ENCODE results near the gene C1QTNF6. TPM values are rescaled to one million over a fixed set of nuclear protein-coding genes. Genes with fewer than 3 reads are reported as not detected.

Gene C1QTNF6
- total RNA-seq, 6 experiments from 2014 or later, result 3.3 to 5.0 (median 4.0) TPM

DNA sequence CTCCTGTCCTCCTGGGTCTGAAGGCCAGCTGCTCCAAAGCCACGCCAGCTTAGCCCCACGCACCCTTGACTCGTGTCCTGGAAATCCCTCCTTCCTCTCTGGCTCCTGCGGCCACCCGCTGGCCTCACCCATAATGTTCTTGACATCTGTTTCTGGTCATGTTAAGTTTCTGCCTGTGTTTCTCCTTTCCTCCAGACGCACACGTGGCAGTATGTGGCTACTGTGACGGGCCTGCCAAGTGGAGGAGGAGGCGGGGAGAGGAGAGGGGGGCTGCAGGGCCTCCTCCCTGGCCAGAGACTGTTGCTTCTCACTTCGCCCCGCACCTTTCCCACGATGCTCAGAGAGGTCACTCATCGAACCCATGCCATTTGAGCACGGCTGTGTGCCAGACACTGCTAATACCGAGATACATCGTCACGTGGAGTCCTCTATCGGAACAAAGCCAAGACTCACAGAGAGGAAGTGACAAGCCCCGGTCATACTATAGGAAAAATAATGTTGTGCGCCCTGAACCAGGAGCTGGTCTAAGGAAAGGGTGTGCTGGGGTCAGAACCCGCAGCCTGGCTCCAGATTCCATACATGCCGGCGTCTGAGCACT is 11.5 kb downstream of the C1QTNF6 start:
- Mint-ChIP-seq H3K4me1 (ENCODE audit: low read depth) (peaks cover 37% of the 10 kb centered on the region), H3K4me3 (peak overlapping the region; percentile 80), H3K9me3 (no peaks in the 10 kb centered on the region), H3K27me3 (ENCODE audit: insufficient read depth) (peaks cover 17% of the 10 kb centered on the region), H3K27ac (peak overlapping the region; percentile 96), H3K36me3 (ENCODE audit: low read depth) (no peaks in the 10 kb centered on the region)
- peak; percentile 68 for DNase-seq
- TF ChIP-seq, protein P1, sequence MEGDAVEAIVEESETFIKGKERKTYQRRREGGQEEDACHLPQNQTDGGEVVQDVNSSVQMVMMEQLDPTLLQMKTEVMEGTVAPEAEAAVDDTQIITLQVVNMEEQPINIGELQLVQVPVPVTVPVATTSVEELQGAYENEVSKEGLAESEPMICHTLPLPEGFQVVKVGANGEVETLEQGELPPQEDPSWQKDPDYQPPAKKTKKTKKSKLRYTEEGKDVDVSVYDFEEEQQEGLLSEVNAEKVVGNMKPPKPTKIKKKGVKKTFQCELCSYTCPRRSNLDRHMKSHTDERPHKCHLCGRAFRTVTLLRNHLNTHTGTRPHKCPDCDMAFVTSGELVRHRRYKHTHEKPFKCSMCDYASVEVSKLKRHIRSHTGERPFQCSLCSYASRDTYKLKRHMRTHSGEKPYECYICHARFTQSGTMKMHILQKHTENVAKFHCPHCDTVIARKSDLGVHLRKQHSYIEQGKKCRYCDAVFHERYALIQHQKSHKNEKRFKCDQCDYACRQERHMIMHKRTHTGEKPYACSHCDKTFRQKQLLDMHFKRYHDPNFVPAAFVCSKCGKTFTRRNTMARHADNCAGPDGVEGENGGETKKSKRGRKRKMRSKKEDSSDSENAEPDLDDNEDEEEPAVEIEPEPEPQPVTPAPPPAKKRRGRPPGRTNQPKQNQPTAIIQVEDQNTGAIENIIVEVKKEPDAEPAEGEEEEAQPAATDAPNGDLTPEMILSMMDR (IDR thresholded peaks at IDR 0.05), result no peak

- Mint-ChIP-seq H3K27ac (peak overlapping the region; percentile 96), H3K36me3 (ENCODE audit: low read depth) (no peaks in the 10 kb centered on the region), H3K9me3 (no peaks in the 10 kb centered on the region), H3K4me3 (peak overlapping the region; percentile 80), H3K27me3 (ENCODE audit: insufficient read depth) (peaks cover 22% of the 10 kb centered on the region), H3K4me1 (ENCODE audit: low read depth) (peaks cover 35% of the 10 kb centered on the region)
- TF ChIP-seq, protein P1 (IDR thresholded peaks at IDR 0.05), result no peak
- no peak for DNase-seq
Measured at GRCh38 chr22:37175414-37176281, 12.4 kb downstream of the C1QTNF6 start.

DNA sequence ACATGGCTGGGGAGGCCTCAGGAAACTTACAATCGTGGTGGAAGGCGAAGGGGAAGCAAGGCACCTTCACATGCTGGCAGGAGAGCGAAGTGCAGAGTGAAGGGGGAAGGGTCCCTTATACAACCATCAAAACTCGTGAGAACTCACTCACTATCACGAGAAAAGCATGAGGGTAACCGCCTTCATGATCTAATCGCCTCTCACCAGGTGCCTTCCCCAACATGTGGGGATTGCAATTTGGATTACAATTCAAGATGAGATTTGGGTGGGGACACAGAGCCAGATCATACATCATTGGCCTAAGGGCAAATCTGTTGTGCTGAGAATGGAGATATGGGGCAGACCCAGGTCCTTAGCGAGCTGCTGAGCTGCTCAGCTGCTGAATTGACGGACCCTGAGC is 13.1 kb downstream of the C1QTNF6 start:
- Mint-ChIP-seq H3K4me1 (ENCODE audit: low read depth) (peaks cover 35% of the 10 kb centered on the region), H3K4me3 (no peak overlapping the region), H3K27me3 (ENCODE audit: insufficient read depth) (peaks cover 23% of the 10 kb centered on the region), H3K27ac (peak overlapping the region; percentile 10; the same call in 1 of the 2 replicates), H3K36me3 (ENCODE audit: low read depth) (no peaks in the 10 kb centered on the region), H3K9me3 (no peaks in the 10 kb centered on the region)
- TF ChIP-seq, protein P1 (IDR thresholded peaks at IDR 0.05), result no peak
- DNase-seq, result no peak

DNA sequence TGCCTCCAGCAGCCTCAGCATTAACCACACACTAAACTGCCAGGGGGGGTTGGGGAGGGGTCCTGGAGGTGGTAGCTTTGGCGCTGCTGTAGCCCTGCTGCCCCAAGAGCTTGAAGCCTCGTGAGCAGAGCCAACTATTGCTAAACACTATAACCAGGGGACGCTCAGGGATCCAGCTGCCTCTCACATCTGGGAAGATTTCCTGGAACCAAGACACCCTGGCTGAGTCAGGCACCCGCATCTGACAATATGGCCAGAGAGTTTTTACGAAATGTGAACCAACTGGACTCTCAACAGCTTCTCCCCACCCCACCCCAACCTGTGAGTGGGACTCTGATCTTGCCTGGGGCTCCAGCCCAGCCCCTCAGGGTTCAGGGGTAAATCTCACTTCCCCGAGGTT is 14.3 kb downstream of the C1QTNF6 start:
- TF ChIP-seq, protein P1 (IDR thresholded peaks at IDR 0.05), result no peak
- H3K4me1 Mint-ChIP-seq (ENCODE audit: low read depth), result peaks cover 32% of the 10 kb centered on the region
- H3K27me3 Mint-ChIP-seq (ENCODE audit: insufficient read depth), result peaks cover 24% of the 10 kb centered on the region
- DNase-seq, result no peak
- H3K9me3 Mint-ChIP-seq, result no peaks in the 10 kb centered on the region
- H3K36me3 Mint-ChIP-seq (ENCODE audit: low read depth), result no peaks in the 10 kb centered on the region
- no peak overlapping the region for H3K4me3 Mint-ChIP-seq
- H3K27ac Mint-ChIP-seq, result no peak overlapping the region

GRCh38 chr22:37172266-37173245 is 15.5 kb downstream of the C1QTNF6 start:
- TF ChIP-seq, protein P1 (IDR thresholded peaks at IDR 0.05), result no peak
- no peak overlapping the region for H3K4me3 Mint-ChIP-seq
- no peak overlapping the region for H3K27ac Mint-ChIP-seq
- peaks cover 21% of the 10 kb centered on the region for H3K4me1 Mint-ChIP-seq (ENCODE audit: low read depth)
- no peaks in the 10 kb centered on the region for H3K36me3 Mint-ChIP-seq (ENCODE audit: low read depth)
- no peak for DNase-seq
- peaks cover 28% of the 10 kb centered on the region for H3K27me3 Mint-ChIP-seq (ENCODE audit: insufficient read depth)
- no peaks in the 10 kb centered on the region for H3K9me3 Mint-ChIP-seq
